ENCODE data around the gene NME5. TPM values are rescaled to one million over a fixed set of nuclear protein-coding genes. Genes with fewer than 3 reads are reported as not detected.

Gene NME5
- total RNA-seq, 4 donors from 2014 or later: 1.1 to 1.7 TPM; not detected in 2

GRCh38 chr5:138095100-138095907 is 43.9 kb downstream of the NME5 start:
- Histone ChIP-seq H3K4me3 (no peak overlapping the region), H3K27ac (no peak overlapping the region), H3K36me3 (no peaks in the 10 kb centered on the region), H3K4me1 (no peaks in the 10 kb centered on the region), H3K27me3 (peaks cover 3% of the 10 kb centered on the region), H3K9me3 (no peaks in the 10 kb centered on the region)
- WGBS: 55% methylated on average over 4 of the region's 4 CpGs
- DNase-seq (ENCODE audit: low spot score in 2 of 2): no peak
- TF ChIP-seq POLR2A (IDR thresholded peaks at IDR 0.05) (no peak), EP300 (IDR thresholded peaks at IDR 0.05) (no peak), CTCF (IDR thresholded peaks at IDR 0.05) (no peak), POLR2AphosphoS5 (IDR thresholded peaks at IDR 0.05) (no peak)

GRCh38 chr5:138093036-138093435 is 46.2 kb downstream of the NME5 start:
- Histone ChIP-seq H3K4me3 (no peak overlapping the region), H3K4me1 (no peaks in the 10 kb centered on the region), H3K36me3 (no peaks in the 10 kb centered on the region), H3K9me3 (no peaks in the 10 kb centered on the region), H3K27ac (no peak overlapping the region), H3K27me3 (peaks cover 3% of the 10 kb centered on the region)
- WGBS: 46% methylated on average over 1 of the region's 1 CpG
- TF ChIP-seq POLR2A (IDR thresholded peaks at IDR 0.05): no peak
- TF ChIP-seq EP300 (IDR thresholded peaks at IDR 0.05): no peak
- no peak for TF ChIP-seq CTCF (IDR thresholded peaks at IDR 0.05)
- no peak for TF ChIP-seq POLR2AphosphoS5 (IDR thresholded peaks at IDR 0.05)
- no peak for DNase-seq (ENCODE audit: low spot score in 2 of 2)

GRCh38 chr5:138092301-138092700 is 46.9 kb downstream of the NME5 start:
- no peaks in the 10 kb centered on the region for H3K9me3 ChIP-seq
- TF ChIP-seq POLR2AphosphoS5 (IDR thresholded peaks at IDR 0.05): no peak
- TF ChIP-seq POLR2A (IDR thresholded peaks at IDR 0.05): no peak
- TF ChIP-seq CTCF (IDR thresholded peaks at IDR 0.05): no peak
- TF ChIP-seq EP300 (IDR thresholded peaks at IDR 0.05): no peak
- 33% methylated on average over 1 of the region's 1 CpG for WGBS
- no peaks in the 10 kb centered on the region for H3K4me1 ChIP-seq
- peaks cover 3% of the 10 kb centered on the region for H3K27me3 ChIP-seq
- no peak for DNase-seq (ENCODE audit: low spot score in 2 of 2)
- H3K27ac ChIP-seq: no peak overlapping the region
- no peak overlapping the region for H3K4me3 ChIP-seq
- no peaks in the 10 kb centered on the region for H3K36me3 ChIP-seq

GRCh38 chr5:138091685-138092084 is 47.5 kb downstream of the NME5 start:
- H3K36me3 ChIP-seq: no peaks in the 10 kb centered on the region
- WGBS: 81% methylated on average over 4 of the region's 4 CpGs
- no peak overlapping the region for H3K27ac ChIP-seq
- H3K27me3 ChIP-seq: peaks cover 3% of the 10 kb centered on the region
- H3K4me1 ChIP-seq: no peaks in the 10 kb centered on the region
- H3K9me3 ChIP-seq: no peaks in the 10 kb centered on the region
- no peak for TF ChIP-seq CTCF (IDR thresholded peaks at IDR 0.05)
- no peak for TF ChIP-seq POLR2AphosphoS5 (IDR thresholded peaks at IDR 0.05)
- no peak for TF ChIP-seq POLR2A (IDR thresholded peaks at IDR 0.05)
- no peak overlapping the region for H3K4me3 ChIP-seq
- no peak for DNase-seq (ENCODE audit: low spot score in 2 of 2)

- no peak within 1 kb of the TSS for H3K27ac ChIP-seq
- TF ChIP-seq POLR2AphosphoS5 (IDR thresholded peaks at IDR 0.05) (no peak), CTCF (IDR thresholded peaks at IDR 0.05) (no peak), EP300 (IDR thresholded peaks at IDR 0.05) (no peak), POLR2A (IDR thresholded peaks at IDR 0.05) (no peak)
- H3K27me3 ChIP-seq: no peaks in the 10 kb centered on the region
- H3K4me3 ChIP-seq: no peak within 1 kb of the TSS
- no peaks in the 10 kb centered on the region for H3K4me1 ChIP-seq
- 63% methylated on average over 5 of the region's 5 CpGs for WGBS
- no peak for DNase-seq (ENCODE audit: low spot score in 2 of 2)
- H3K36me3 ChIP-seq: no peaks in the 10 kb centered on the region
- H3K9me3 ChIP-seq: no peaks in the 10 kb centered on the region
Observed at GRCh38 chr5:138083702-138084101, 55.5 kb downstream of the NME5 start, which contains the start of gene WNT8A. Gene WNT8A, plus strand, starts transcription at chr5:138084033. Its CDS starts 95 bp downstream, at chr5:138084128.
